HepG2 (cell line): ENCODE data around the gene DIAPH1. TPM values are rescaled to one million over a fixed set of nuclear protein-coding genes. Genes with fewer than 3 reads are reported as not detected.

ENCODE experiments used
- ATAC-seq: fragments of 200-7000 bp; cut with Tn5 transposase; 3 replicates; pipeline ENCODE4 v1.9.1; 2020; ENCODE audit warnings: mild to moderate bottlenecking, moderate library complexity
- BruUV-seq: library from RNA; stranded (reverse); fragments of 400-500 nt; replicated peaks from 2 replicates; lab custom pipeline; 2021; lab: Mats Ljungman, UMichigan
- CTCF ChIA-PET: fragments of 300-600 bp; formaldehyde crosslinking; extraction: SDS; loops from one replicate; lab custom pipeline; 2021; ENCODE audit warnings: low total read pairs, inconsistent platforms, low intra/inter-chr PET ratio; lab: Yijun Ruan, JAX
- POLR2A ChIA-PET: fragments of 350-600 bp; sonication (Branson Sonifier 250); formaldehyde crosslinking; loops from one replicate; lab custom pipeline; 2020; ENCODE audit warnings: antibody characterized with exemption, inconsistent platforms; lab: Yijun Ruan, JAX
- DNase-seq: peaks from one replicate; pipeline ENCODE4 v3.0.0-alpha.2; 2015; ENCODE audit warnings: low spot score
- FAIRE-seq: peaks from 3 replicates; lab custom pipeline; 2011; peaks lifted over from hg19 to GRCh38; lab: Jason Lieb, UNC
- H2AFZ ChIP-seq: one replicate; pipeline ENCODE4 v1.6.1; 2011; ENCODE audit warnings: low read length, inconsistent platforms
- H3K27ac ChIP-seq: fragments of 300-600 bp; 3 replicates; pipeline ENCODE4 v1.8.0; 2011; ENCODE audit warnings: mixed run types, mild to moderate bottlenecking, mixed read lengths, low read length, inconsistent platforms; ENCODE audit not compliant: insufficient read depth; ENCODE audit errors: extremely low read length
- H3K27me3 ChIP-seq, 2 experiments: fragments of 200-600 bp in 1 of 2; 2 replicates in 1 of 2; 3 replicates in 1 of 2; pipeline versions ENCODE4 v1.6.0 to v1.8.0; 2011; ENCODE audit warnings: low read length in 2 of 2, mild to moderate bottlenecking in 2 of 2, moderate library complexity in 2 of 2, inconsistent platforms in 1 of 2; ENCODE audit not compliant: insufficient read depth in 2 of 2, control insufficient read depth in 1 of 2
- H3K36me3 ChIP-seq, 2 experiments: fragments of 200-600 bp in 1 of 2; replicated peaks in 1 of 2; 2 replicates in 1 of 2; 3 replicates in 1 of 2; pipeline versions ENCODE4 v1.5.1 to v1.8.0; 2011; ENCODE audit warnings: low read length in 2 of 2, inconsistent platforms in 1 of 2; ENCODE audit not compliant: insufficient read depth in 2 of 2, control insufficient read depth in 1 of 2
- H3K4me1 ChIP-seq: 2 replicates; pipeline ENCODE4 v1.5.1; 2012; ENCODE audit warnings: low read length, inconsistent platforms; ENCODE audit not compliant: insufficient read depth
- H3K4me2 ChIP-seq: 2 replicates; pipeline ENCODE4 v1.6.0; 2011; ENCODE audit warnings: low read depth, low read length, inconsistent platforms
- H3K4me3 ChIP-seq, 3 experiments: fragments of 200-600 bp in 1 of 3; sonication (generic), shearing (Covaris generic) in 1 of 3; replicated peaks in 1 of 3; 2 replicates each; pipeline ENCODE4 v1.5.1; 2011 to 2016; ENCODE audit warnings: low read length in 3 of 3, inconsistent platforms in 2 of 3, low read depth in 2 of 3, mild to moderate bottlenecking in 2 of 3, control low read depth in 1 of 3, mixed read lengths in 1 of 3; ENCODE audit not compliant: insufficient read depth in 1 of 3
- H3K79me2 ChIP-seq: one replicate; pipeline ENCODE4 v1.6.1; 2011; ENCODE audit warnings: low read length, inconsistent platforms; ENCODE audit not compliant: insufficient read depth
- H3K9ac ChIP-seq: 2 replicates; pipeline ENCODE4 v1.6.0; 2011; ENCODE audit warnings: mild to moderate bottlenecking, low read depth, low read length, inconsistent platforms; ENCODE audit not compliant: insufficient read depth
- H3K9me3 ChIP-seq: 2 replicates; pipeline ENCODE4 v1.5.1; 2012; ENCODE audit warnings: mild to moderate bottlenecking, low read length
- H4K20me1 ChIP-seq: 2 replicates; pipeline ENCODE4 v1.6.0; 2011; ENCODE audit warnings: inconsistent platforms, mild to moderate bottlenecking, low read length, moderate library complexity; ENCODE audit not compliant: insufficient read depth
- ELF4 ChIP-seq: sonication (generic); formaldehyde crosslinking; IDR thresholded peaks from 2 replicates; pipeline ENCODE4 v1.5.0; 2020; ENCODE audit warnings: missing genetic modification reagents, mild to moderate bottlenecking, moderate library complexity, borderline replicate concordance
- FIP1L1 ChIP-seq: fragments of 200-400 bp; formaldehyde crosslinking; IDR thresholded peaks from 2 replicates; pipeline ENCODE4 v1.6.1; 2018; ENCODE audit warnings: low read depth, mild to moderate bottlenecking, low read length, moderate library complexity, borderline replicate concordance; ENCODE audit not compliant: insufficient read depth
- NFYB ChIP-seq: sonication (generic); formaldehyde crosslinking; IDR thresholded peaks from 2 replicates; pipeline ENCODE4 v1.4.0; 2020; ENCODE audit warnings: missing genetic modification reagents
- POLR2G ChIP-seq: fragments of 200-400 bp; formaldehyde crosslinking; IDR thresholded peaks from 2 replicates; pipeline ENCODE4 v1.6.1; 2018; ENCODE audit warnings: mild to moderate bottlenecking, low read depth, low read length, moderate library complexity
- TFAP4 ChIP-seq: sonication (generic); IDR thresholded peaks from 2 replicates; pipeline ENCODE4 v1.6.1; 2016; ENCODE audit warnings: low read depth, borderline replicate concordance
- ZBTB2 ChIP-seq: sonication (generic); formaldehyde crosslinking; IDR thresholded peaks from 2 replicates; pipeline ENCODE4 v1.8.0; 2022; ENCODE audit warnings: low read depth, missing genetic modification reagents
- ZBTB8A ChIP-seq: sonication (generic); formaldehyde crosslinking; IDR thresholded peaks from 2 replicates; pipeline ENCODE4 v1.4.0; 2020; ENCODE audit warnings: mild to moderate bottlenecking, low read depth, missing genetic modification reagents, borderline replicate concordance
- ZFX ChIP-seq: sonication (generic); formaldehyde crosslinking; IDR thresholded peaks from 2 replicates; pipeline ENCODE4 v1.4.0; 2020; ENCODE audit warnings: mild to moderate bottlenecking, low read depth, missing genetic modification reagents, moderate library complexity
- ZNF746 ChIP-seq: sonication (generic); formaldehyde crosslinking; IDR thresholded peaks from 2 replicates; pipeline ENCODE4 v1.8.0; 2022; ENCODE audit warnings: mild to moderate bottlenecking, missing genetic modification reagents
- ZSCAN9 ChIP-seq: IDR thresholded peaks from 2 replicates; pipeline ENCODE4 v1.6.1; 2016; ENCODE audit warnings: borderline replicate concordance
- WGBS: methylation state at CpG from one replicate; pipeline ENCODE4 v1.1.6; 2017; ENCODE audit warnings: low lambda C conversion rate; 5-methylcytosine and 5-hydroxymethylcytosine counted together
- in situ Hi-C: cut with HindIII; loops from 2 replicates; pipeline ENCODE4 v1.10.0; 2017; ENCODE audit warnings: low pct_unique_long_range_greater_than_20kb; ENCODE audit not compliant: extremely low pct_ligation_motif_present
- intact Hi-C: fragments of 100-400 bp; cut with micrococcal nuclease; formaldehyde crosslinking; loops from one replicate; pipeline ENCODE4 v1.10.0; 2022; ENCODE audit not compliant: unreplicated experiment
- polyA plus RNA-seq, 8 experiments: library from polyadenylated mRNA; depleted of rRNA in 3 of 8; stranded (reverse) in 7 of 8; unstranded in 1 of 8; fragments of >200 nt; fragmentation: Illumina TruSeq in 4 of 8; extraction: Trizol in 4 of 8; gene quantifications; 2 replicates each; pipeline versions ENCODE4 v1.2.1 to v1.2.3, GENCODE V29; 2011 to 2016; ENCODE audit warnings: low read depth in 4 of 8, missing spikeins in 1 of 8, mixed read lengths in 1 of 8; ENCODE audit not compliant: insufficient read depth in 1 of 8
- total RNA-seq, 5 experiments: library from RNA; depleted of rRNA; stranded (reverse); fragments of >200 nt; fragmentation: Illumina TruSeq; extraction: Trizol; gene quantifications; 2 replicates each; pipeline ENCODE4 v1.2.3, GENCODE V29; 2016; ENCODE audit warnings: low read depth in 1 of 5
- TF ChIP-seq, protein P1 (sequence below): sonication (generic); formaldehyde crosslinking; conservative IDR thresholded peaks from 2 replicates; pipeline ENCODE4 v1.4.0; 2020; ENCODE audit warnings: missing genetic modification reagents
- TF ChIP-seq, protein P2 (sequence below): sonication (generic); formaldehyde crosslinking; IDR thresholded peaks from 2 replicates; pipeline ENCODE4 v1.4.0; 2020; ENCODE audit warnings: missing genetic modification reagents

DIAPH1 gene
- total and polyA plus RNA-seq, 2 of the 13 experiments (the other 11 are each of a cell fraction or from before 2014, with no cell fraction given), result 25.1 to 33.9 TPM

DNA sequence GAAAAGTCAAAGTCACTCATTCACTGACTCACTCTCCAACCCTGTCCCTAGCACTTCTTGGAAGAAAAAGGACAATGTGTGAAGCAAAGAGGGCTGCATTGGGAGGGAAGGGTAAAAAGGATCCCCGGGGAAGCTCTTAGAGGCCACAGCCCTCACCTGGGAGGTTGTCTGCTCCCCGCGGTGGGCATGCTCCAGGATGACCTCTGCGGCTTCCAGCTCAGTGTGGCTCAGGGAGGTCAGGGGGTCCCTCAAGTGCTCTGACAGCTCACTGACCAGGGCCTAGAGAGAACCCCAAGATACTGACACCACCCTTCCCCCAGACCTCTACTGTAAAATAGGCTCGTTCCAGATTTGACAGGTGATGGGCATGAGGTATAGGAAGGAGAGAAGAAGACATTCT is 28.4 kb upstream of the DIAPH1 start:
- H3K27me3 ChIP-seq, result no peaks in the 10 kb centered on the region; a peak in 1 of 5 replicates
- H3K9ac ChIP-seq, result no peak overlapping the region
- TF ChIP-seq ZSCAN9 (CRISPR knock-in tag), result no peak
- 0 out of 2 replicates have a peak, but pooled peaks have one; percentile 13 for TF ChIP-seq POLR2G
- TF ChIP-seq ZFX, result no peak
- TF ChIP-seq, all 625 proteins: peak for 1
- no peaks in the 10 kb centered on the region for H4K20me1 ChIP-seq
- no peak for FAIRE-seq
- peaks cover 0 to 10% of the 10 kb centered on the region in 2 experiments; a peak in 1 of 5 replicates for H3K36me3 ChIP-seq
- BruUV-seq, result no TSS peak
- H3K4me2 ChIP-seq, result no peak overlapping the region
- ChIA-PET CTCF (no interaction called here), POLR2A (interaction anchor here (2.3 kb wide), 1 partner anchor 10 kb away, joined by 9 read pairs; the partner anchor contains the start of genes HDAC3 and RELL2)
- intact Hi-C loops, result no loop called here
- WGBS, result 91% methylated on average over 5 of the region's 5 CpGs
- H3K4me3 ChIP-seq, result no peak overlapping the region
- in situ Hi-C loops, result no loop called here
- H3K4me1 ChIP-seq, result peaks cover 17% of the 10 kb centered on the region
- no peak overlapping the region for H2AFZ ChIP-seq
- no peak for ATAC-seq
- H3K79me2 ChIP-seq, result no peaks in the 10 kb centered on the region
- no peaks in the 10 kb centered on the region for H3K9me3 ChIP-seq
- H3K27ac ChIP-seq, result no peak overlapping the region
- no peak for DNase-seq

GRCh38 chr5:141646026-141646425 is 27.2 kb upstream of the DIAPH1 start:
- in situ Hi-C loops, result no loop called here
- intact Hi-C loops, result no loop called here
- POLR2A ChIA-PET, result interaction anchor here (2.3 kb wide), 1 partner anchor 9 kb away, joined by 9 read pairs; the partner anchor contains the start of genes HDAC3 and RELL2

More at GRCh38 chr5:141646026-141646425, 27.2 kb upstream of the DIAPH1 start:
- Histone ChIP-seq H3K36me3 (peaks cover 0 to 13% of the 10 kb centered on the region in 2 experiments; a peak in 1 of 5 replicates), H3K4me2 (no peak overlapping the region), H3K9me3 (no peaks in the 10 kb centered on the region), H3K27ac (no peak overlapping the region), H2AFZ (no peak overlapping the region), H3K9ac (no peak overlapping the region), H3K79me2 (no peaks in the 10 kb centered on the region), H3K27me3 (no peaks in the 10 kb centered on the region), H3K4me3 (no peak overlapping the region), H4K20me1 (no peaks in the 10 kb centered on the region), H3K4me1 (peaks cover 10% of the 10 kb centered on the region)
- FAIRE-seq (no peak), ATAC-seq (no peak), DNase-seq (no peak)
- TF ChIP-seq ZBTB8A (CRISPR knock-in tag), result no peak
- TF ChIP-seq ZNF746 (CRISPR knock-in tag), result no peak
- TF ChIP-seq, protein P1, sequence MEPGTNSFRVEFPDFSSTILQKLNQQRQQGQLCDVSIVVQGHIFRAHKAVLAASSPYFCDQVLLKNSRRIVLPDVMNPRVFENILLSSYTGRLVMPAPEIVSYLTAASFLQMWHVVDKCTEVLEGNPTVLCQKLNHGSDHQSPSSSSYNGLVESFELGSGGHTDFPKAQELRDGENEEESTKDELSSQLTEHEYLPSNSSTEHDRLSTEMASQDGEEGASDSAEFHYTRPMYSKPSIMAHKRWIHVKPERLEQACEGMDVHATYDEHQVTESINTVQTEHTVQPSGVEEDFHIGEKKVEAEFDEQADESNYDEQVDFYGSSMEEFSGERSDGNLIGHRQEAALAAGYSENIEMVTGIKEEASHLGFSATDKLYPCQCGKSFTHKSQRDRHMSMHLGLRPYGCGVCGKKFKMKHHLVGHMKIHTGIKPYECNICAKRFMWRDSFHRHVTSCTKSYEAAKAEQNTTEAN (CRISPR knock-in tag), result no peak
- no peak for TF ChIP-seq NFYB (CRISPR knock-in tag)
- TF ChIP-seq TFAP4, result no peak
- no peak for TF ChIP-seq ZBTB2 (CRISPR knock-in tag)
- TF ChIP-seq ELF4, result no peak
- TF ChIP-seq, protein P2, sequence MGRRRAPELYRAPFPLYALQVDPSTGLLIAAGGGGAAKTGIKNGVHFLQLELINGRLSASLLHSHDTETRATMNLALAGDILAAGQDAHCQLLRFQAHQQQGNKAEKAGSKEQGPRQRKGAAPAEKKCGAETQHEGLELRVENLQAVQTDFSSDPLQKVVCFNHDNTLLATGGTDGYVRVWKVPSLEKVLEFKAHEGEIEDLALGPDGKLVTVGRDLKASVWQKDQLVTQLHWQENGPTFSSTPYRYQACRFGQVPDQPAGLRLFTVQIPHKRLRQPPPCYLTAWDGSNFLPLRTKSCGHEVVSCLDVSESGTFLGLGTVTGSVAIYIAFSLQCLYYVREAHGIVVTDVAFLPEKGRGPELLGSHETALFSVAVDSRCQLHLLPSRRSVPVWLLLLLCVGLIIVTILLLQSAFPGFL, result no peak
- no peak for TF ChIP-seq FIP1L1
- CTCF ChIA-PET, result no interaction called here
- no TSS peak for BruUV-seq
- 94% methylated on average over 6 of the region's 6 CpGs for WGBS
